GM21390 (cell line): ENCODE results near the gene DIAPH2.
"Not testable (repeated sequence)": the region's sequence is repeated elsewhere in the genome, so short reads cannot be mapped to it uniquely, and the experiment has no call there.

ENCODE experiments used
- ATAC-seq: cut with Tn5 transposase; IDR thresholded peaks from one replicate; pipeline ENCODE4 v1.9.1; 2021; ENCODE audit not compliant: unreplicated experiment

The DIAPH2 gene

DNA sequence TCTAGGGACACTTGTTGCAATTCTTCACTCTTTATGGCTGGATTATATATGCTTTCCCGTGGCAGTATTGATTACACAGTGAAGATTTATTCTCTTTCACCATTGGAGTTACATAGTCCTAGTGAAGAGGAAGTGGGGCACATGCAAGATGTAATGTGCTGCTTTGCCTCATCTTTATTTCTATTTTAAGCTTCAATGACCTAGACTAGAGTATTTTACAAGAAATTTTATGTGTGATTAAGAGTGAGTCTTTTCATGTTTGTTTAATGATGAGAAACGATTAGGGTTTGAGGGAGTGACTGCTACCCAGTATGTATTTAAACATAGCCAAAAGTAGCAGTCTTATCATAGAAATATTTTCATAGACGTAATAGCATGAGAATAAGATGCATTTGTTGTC is 30.8 kb downstream of the DIAPH2 start:
- no peak for ATAC-seq

DNA sequence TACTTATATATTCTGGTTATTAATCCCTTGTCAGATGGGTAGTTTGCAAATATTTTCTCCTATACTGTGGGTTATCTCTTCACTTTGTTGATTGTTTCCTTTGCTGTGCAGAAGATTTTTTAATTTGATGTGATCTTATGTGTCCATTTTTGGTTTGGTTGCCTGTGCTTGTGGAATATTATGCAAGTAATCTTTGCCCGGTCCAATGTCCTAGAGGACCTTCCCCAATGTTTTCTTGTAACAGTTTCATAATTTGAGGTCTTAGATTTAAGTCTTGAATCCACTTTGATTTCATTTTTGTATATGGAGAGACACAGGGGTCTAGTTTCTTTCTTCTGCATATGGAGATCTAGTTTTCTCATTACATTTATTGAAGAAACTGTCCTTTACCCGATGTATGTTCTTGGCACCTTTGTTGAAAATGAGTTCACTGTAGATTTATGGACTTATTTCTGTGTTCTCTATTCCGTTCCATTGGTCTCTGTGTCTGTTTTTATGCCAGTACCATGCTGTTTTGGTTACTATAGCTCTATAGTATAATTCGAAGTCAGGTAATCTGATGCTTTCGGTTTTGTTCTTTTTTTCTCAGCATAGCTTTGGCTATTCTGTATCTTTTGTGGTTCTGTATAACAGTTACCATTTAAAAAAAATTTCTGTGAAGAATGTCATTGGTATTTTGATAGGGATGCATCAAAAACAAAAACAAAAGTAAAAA is 34.7 kb downstream of the DIAPH2 start:
- ATAC-seq = no peak

DNA sequence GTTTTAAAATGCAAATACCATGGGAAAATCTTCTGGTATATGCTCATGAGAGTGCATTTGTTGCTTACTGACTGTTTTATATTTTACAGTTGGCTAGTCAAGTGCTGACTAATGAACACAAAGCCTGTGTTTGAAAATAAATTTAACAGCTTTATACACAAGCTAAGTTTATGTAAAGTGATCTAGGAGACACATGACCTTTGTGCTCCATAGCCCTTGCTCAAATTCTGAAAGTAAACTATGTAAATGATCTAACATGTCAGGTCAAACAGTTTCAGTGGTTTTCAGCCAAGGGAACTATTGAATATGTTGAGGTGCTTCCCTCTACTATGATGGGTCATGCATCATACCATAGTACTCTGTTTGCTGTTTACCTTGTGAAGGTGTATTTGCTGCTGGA is 36.7 kb downstream of the DIAPH2 start:
- peak; percentile 100 for ATAC-seq

DNA sequence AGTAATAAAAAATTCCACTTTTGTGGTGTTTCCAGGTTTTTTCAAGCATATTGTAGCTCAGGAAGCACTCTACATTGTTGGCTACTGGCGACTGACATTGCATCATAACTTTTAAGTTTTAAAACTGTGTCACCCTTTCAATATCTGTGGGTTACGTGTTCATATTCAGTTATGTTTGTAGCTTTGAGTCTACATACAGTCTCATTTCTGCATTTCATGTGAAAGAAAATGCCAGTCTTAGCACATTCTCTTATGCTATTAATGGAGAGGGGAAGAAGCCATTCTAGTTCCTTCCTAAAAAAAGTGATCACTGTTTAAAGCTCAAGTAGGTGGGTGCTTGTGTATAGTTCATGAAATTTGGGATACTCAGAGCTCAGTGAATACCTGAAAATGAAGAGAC is 38.1 kb downstream of the DIAPH2 start:
- ATAC-seq = no peak

DNA sequence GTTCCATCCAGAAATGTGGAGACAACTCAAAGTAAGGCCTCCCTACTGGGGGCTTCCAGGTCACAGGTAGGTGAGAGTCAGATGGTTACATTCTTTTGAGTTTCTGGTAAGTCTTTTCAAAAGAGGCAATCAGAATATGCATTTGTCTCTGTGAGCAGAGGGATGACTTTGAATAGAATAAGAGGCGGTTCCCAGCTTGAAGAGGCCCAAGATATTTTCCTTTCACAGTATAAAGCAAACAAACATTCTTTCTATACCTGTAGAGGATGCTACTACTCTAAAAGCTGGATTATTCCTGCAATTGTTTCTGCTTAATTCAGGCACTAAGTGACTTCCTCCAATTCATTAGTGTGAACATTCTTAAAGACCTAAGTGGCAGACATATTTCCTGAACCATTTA is 44.4 kb downstream of the DIAPH2 start:
- ATAC-seq = no peak

DNA sequence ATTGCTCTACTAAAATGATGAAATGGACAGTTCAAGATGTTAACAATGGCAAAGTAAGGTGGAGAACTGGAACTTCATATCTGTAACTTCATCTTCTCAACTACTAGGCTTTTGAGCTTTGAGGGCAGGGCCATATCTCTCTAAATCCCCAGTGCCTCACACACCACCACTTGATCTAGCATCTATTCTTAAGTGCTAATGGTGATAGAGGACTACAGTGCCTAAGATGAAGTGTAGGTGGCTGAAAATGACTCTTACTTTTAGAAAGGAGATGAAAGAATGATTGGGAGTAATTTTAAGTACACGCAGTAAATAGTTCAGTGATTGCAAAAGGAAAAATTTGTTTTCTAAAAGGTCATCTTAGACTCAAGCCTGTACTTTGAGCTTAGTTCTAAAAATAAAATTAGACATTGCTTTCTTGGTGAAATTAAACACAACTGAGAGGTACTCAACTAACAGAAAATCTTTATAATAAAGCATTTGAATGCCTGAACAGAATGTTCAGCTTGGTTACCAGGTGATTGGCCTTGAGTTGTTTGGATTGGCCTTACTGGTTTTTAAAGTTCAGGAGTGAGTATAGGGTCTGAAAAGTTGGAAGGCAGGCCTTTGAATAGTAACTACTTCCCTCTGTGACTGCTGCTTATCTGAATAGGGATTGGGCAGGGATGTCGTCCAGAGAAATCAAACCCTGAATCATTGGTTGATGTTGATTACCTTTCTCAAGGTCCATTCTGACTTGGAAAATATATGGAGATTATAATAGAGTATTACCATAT is 45.4 kb downstream of the DIAPH2 start:
- no peak for ATAC-seq

DNA sequence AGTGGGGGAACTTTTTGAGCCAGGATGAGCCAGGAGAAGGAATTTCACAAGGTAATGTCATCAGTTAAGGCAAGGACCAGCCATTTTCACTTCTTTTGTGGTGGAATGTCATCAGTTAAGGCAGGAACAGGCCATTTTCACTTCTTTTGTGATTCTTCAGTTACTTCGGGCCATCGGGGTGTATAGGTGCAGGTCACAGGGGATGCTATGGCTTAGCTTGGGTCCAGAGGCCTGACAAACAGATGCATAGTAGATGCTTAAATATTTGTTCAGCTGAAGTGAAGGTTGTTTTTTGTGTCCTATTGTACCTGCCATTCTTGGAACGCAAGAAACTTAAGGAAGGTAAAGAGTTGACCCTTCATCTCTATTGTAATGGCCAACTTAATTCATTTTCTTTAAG is 46.4 kb downstream of the DIAPH2 start:
- not testable (repeated sequence) for ATAC-seq

DNA sequence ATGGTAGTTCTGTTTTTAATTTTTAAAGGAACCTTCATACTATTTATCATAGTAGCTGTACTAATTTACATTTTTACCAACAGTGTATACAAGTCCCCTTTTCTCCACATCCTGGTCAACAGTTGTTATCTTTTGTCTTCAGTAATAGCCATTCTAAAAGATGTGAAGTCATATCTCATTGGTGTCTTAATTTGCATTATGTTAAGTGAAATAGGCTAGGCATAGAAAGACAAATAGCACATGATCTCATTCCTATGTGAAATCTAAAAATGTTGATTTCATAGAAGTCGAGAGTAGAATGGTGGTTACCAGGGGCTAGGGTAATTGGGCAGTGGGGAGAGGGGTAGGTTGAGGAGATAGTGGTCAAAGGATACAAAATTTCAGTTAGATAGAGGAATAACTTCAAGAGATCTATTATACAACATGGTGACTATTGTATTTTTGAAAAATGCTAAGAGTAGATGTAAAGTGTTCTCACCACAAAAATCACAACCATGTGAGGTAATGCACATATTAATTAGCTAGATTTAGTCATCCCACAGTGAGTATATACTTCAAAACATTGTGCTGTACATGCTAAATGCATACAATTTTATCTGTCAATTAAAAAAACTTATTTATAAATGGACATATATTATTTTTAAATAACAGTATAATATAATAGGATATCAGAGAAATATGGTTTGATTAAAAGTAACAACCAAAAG is 58.9 kb downstream of the DIAPH2 start:
- no peak for ATAC-seq

DNA sequence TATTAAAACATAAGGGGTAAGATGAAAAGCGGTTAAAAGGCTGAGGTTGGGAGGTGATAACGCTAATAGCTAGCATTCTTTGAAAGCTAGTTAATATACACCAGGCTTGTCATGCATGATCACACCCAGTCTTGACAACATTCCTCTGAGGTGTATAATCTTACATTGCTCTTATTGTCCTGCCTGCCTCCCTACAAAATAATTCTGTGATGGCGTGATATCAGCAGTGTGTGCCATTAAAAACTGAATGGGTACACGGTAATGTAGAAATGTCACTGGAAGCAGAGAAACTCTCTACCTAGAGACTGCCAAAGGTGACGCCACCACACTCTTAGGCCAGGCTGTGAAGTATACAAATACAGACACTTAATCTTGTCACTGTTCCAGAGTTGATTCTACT is 68.1 kb downstream of the DIAPH2 start:
- ATAC-seq = no peak

DNA sequence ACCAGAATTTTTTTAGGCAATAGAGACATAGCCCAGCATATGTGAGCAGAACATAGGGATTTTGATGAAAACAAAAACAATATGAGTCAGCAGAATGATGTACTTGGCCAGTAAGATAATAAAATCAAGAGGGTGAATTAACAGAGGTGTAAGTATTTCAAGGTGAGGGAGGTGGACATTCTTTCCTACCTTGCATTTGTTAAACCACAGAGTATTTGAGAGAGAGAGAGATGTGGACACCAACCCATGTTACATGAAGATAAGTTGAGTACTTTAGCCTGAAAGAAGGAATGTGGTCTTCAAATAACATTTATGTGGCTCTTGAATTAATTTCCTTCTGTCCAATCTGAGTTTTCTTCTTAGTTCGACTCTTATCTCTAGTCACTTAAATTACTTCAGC is 68.6 kb downstream of the DIAPH2 start:
- no peak for ATAC-seq

DNA sequence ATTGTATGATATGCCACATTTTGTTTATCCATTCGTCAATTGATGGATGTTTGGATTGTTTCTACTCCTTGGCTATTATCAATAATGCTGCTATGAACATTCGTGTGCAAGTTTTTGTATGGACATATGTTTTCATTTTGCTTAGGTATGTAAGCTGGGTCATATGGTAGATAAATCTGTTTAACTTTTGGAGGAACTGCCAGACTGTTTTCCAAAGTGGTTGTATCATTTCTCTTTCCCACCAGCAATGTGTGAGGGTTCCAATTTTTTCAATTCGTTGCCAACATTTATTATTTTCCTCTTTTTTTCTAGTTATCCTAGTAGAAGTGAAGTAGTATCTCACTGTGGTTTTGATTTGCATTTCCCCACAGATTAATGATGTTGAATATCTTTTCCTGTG is 71.8 kb downstream of the DIAPH2 start:
- no peak for ATAC-seq

DNA sequence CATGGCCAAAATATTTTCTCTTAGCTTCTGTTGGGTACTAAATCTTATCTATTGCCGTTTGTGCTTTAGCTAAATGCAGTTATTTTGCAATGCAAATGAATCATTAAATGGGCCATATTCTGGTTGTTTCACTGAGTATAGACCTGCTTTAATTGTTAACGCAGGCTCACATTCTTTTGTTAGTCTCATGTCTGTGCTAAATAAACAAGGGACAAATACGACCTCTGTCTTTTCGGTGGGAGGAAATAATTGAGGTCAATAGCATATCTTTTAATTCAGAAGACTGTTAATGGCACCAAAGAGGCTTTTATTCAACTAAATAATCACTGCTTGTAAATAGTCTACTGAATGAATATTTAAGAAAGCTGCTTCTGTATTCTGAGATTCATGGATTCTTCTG is 76.9 kb downstream of the DIAPH2 start:
- no peak for ATAC-seq

DNA sequence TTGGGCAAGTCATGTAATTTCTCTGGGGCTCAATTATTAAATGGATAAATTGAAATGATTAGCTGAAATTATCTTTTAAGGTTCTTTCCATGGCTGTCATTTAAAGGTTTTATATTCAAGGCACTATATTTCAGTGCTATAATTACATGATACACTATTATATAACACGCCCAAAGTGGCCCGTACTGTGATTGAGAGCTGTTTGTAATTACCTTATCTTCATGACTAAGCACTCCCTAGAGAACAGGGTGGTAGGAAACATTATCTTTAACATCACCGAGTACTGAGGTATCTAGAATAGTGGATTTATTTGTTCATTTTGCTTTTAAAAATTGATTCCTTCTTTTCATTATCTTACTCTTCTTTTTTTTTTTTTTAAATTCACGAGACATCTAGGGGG is 79.0 kb downstream of the DIAPH2 start:
- ATAC-seq = no peak

DNA sequence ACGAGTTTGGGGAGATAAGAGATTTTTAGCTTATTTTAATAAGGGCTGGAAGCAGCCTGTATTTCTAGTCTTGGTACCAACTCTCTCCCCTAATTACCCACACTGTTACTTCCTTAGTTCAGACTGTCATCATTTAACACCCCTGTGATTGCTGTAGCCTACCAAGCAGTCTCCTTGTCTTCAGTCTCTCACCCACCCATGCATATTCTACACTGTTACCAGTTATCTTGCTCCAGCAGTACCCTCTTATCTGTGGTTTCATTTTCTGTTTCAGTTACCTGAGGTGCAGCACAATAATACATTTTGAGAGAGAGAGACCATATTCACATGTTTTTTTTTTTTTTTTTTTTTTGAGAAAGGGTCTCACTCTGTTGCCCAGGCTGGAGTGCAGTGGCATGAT is 80.2 kb downstream of the DIAPH2 start:
- peak; percentile 81 for ATAC-seq

DNA sequence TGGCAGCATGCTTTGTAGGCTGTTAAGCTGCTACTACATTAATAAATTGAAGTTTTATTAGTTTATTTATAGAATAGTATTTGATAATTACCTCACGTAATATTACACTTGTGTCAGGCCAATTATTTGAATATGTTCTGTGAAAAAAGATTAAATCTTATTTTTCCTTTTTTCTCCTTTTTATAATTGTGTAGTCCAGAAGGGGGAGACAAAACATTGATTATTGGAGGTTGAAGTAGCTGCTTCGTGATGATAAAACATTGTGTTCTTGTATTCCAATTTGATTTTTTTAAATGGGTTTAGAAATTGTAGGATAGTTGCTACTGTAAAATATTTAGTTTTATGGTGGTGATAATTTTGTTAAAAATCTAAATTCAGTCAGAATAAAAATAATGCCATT is 85.7 kb downstream of the DIAPH2 start:
- no peak for ATAC-seq

DNA sequence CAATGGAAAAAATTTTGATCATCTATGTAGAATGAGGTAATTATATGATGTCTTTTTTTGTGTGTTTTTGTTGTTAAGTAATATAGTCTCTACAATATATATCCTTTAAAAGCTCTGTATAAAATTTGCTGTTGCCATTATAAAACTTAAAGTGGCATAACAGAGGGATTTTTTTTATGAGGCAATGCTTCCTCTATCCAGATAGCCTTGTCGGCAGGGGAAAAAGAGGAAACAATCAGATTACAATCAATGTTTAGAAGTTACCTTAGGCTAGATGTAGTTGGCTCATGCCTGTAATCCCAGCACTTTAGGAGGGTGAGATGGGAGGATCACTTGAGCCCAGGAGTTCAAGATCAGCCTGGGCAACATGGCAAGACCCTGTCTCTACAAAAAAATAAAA is 86.8 kb downstream of the DIAPH2 start:
- no peak for ATAC-seq

DNA sequence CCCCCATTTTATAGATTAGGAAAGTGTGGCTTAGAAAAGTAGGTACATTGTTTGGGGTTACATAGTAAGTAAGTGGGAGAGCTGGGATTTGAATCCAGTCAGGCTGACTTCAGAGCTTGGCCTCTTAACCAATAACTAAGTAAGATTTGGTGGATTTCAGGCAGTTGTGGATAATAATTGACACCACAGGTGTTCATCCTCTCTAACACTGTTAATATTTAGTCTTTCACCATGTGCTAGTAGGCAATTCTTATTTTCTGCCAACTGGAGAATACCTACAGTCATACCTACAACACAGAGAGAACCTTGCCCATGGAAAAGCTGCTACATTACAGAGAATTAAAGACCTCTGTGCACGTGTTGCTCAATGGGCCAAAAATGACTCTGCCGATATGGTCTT is 89.5 kb downstream of the DIAPH2 start:
- no peak for ATAC-seq

DNA sequence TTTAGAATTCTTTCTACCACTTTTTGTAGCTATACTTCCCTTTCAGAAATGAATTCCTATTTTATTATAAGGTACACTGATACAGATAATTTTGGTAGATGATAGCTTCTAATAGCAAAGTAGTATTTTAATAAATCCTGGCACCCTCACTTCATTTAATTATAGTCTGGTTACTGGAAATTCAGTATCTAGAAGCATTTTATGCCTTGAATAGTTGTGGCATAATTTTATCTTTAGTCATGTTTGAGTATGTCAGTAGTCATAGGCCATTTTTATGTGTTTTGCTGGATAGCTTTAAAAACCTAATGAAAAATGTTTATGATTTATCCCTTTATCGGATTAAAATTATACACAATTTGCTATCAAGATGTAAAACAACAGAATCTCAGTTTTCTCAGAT is 92.3 kb downstream of the DIAPH2 start:
- ATAC-seq = no peak

DNA sequence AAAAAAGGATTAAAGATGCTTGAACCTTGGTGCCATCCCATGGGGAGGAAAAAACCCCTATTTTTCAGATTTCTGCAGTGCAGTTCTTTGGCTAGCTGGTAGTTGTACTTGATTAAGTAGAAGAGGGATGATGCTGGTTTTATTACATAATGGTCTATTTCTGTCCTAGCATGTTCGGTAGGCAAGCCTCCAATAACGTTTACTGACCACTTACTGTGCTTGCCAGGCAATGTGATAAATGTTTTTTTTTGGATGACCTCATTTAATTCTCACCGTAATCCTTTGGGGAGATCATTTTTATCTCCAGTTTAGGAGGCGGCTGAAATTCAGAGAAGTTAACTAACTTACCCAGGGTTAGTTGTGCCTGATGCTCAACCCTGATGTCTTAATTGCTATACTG is 106.9 kb downstream of the DIAPH2 start:
- no peak for ATAC-seq

DNA sequence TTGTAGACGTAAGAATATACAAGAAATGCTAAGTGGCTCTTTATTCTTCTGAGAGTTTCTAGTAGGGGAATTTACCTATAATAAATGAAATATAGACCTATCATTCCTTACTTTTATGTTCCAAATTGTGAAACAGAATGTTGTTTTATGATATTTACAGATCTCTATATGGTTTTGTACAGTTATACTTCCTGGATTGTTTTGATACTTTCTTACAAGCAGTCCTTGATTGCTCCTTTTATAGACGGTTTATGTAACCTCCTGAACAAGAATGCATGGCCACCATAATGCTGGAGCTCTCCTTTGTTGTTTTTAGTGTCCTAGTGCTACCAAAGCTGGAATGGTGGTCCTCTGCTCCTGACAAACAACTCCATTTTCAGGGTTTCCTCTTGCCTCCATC is 107.4 kb downstream of the DIAPH2 start:
- no peak for ATAC-seq

DNA sequence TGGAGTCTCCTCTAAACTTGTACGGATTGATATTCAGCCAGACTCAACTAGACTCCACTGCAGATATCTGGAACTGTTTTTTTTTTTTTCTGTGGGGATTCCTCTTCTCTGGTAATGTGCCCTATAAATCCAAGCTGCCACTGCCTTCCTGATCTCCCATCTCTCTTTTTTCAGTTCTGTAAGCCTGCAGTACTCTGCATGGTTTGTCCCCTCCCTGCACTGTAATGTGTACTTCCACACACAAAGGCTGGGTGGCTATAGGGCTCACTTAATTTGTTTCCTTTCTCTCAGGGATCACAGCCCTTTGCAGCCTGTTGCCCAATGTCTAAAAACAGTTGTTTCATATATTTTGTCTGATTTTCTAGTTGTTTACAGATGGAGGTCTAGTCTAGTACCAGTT is 114.3 kb downstream of the DIAPH2 start:
- ATAC-seq = no peak

DNA sequence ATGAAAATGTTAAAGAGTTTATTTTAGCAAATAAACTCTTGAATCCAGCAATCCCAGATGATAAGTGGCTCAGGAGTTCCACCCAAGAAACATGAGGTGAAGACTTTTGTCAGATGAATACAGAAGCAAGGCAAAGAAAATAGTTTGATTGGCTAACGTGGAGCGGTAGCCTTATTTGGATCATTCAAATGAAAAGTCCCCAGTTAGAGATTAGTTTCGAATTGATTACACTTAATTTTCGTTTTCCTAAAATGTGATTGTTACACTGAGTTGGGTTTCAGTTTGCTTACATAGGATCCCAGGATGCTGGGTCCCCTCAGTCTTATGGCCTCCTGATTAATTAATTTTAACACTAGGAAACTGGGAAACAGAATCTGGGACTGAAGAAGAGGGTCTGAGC is 122.7 kb downstream of the DIAPH2 start:
- no peak for ATAC-seq
